Stimulated activated CD4-positive, alpha-beta T cell treated with anti-CD3 and anti-CD28 coated beads, Interleukin-1b, Interleukin-23, amount 100 ng/mL, for 24 hours (primary cell): ENCODE results near the gene ELL.

ENCODE experiments used
- DNase-seq, 4 experiments: peaks; one replicate each; pipeline ENCODE4 v3.0.0-alpha.2; 2020; ENCODE audit warnings: low read depth in 4 of 4, low spot score in 1 of 4

The ELL gene

GRCh38 chr19:18435842-18436670 lies 85.8 kb downstream of the ELL start:
- DNase-seq = no peak

GRCh38 chr19:18435178-18435841 lies 86.6 kb downstream of the ELL start:
- DNase-seq = no peak

DNA sequence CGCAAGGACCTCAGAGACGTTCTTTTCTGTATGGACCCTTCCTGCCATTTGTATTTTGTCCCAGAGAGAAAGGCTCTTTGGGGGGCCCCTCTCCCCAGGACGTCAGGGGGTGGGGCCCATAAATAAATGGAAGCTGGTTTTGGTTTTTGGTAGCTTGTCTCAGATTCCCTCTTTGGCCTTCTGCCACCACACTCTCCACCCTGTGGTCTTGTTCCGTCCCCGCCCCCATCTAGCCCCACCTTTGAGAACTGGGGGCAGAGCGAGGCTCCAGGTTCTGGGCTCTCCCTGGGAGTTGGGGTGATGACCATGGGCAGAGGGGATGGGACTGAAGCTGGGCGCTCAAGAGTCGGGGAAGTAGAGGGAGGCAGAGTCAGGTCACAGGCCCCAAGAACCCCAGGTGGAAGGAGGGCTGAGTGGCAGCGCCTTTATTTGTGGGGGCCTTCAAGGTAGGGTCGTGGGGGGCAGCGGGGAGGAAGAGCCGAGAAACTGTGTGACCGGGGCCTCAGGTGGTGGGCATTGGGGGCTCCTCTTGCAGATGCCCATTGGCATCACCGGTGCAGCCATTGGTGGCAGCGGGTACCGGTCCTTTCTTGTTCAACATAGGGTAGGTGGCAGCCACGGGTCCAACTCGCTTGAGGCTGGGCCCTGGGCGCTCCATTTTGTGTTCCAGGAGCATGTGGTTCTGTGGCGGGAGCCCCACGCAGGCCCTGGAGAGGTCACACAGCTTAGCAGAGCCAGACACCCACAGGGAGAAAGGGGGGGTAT lies 87.3 kb downstream of the ELL start:
- no peak for DNase-seq

- DNase-seq = no peak
These were observed 88.0 kb downstream of the ELL start for GRCh38 chr19:18433735-18434398.

GRCh38 chr19:18433015-18433691 lies 88.7 kb downstream of the ELL start:
- DNase-seq = no peak

GRCh38 chr19:18432275-18433014 lies 89.4 kb downstream of the ELL start:
- no peak for DNase-seq

GRCh38 chr19:18431351-18432197 lies 90.3 kb downstream of the ELL start:
- DNase-seq = no peak

- no peak for DNase-seq
These were observed 91.3 kb downstream of the ELL start for GRCh38 chr19:18430417-18431144.

- DNase-seq = no peak
These were observed 92.0 kb downstream of the ELL start for GRCh38 chr19:18429717-18430416.

DNA sequence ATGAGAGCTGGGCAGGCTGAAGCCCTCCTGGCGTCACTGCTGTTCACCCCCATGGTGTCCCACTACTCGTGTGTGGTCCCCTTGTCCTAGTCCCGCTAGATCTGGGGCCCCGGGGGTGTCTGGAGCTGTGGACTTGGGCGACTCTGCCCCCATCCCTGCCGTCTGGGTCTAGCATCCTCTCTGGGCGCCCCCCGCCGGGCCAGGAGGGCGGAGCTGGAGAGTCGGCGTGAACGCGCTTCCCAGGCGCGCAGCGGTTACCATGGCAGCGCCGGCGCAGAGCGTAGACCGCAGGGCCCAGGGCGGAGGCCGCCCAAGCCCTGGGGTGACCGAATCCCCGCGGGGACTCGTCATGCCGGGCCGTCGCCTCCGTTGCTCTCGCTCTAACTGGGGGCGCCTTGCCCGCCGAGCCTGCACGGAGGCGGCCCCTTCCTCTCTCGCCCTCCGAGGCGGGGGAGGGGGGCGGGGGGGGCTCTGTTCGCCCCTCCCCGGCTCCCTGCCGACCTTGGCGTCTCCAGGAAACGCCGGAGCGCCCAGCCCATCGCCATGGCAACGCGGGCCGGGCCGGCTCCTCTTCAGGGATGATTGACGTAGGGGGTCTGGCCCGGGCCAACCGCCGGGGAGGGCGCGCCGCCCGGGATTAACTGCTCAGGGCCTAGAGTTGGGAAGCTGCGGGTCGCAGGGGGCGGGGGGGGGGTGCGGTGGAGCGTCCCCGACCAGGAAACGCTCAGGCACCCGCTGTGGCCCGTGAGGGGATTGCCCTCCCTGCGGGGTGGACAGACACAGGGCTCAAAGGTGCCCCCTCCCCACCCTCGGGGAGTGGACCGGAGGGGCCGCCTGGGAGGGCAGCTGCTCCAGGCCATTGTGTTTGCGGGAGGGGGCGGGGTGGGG lies 92.8 kb downstream of the ELL start:
- DNase-seq = peak in 2 of 4 experiments; percentile 54 to 65

DNA sequence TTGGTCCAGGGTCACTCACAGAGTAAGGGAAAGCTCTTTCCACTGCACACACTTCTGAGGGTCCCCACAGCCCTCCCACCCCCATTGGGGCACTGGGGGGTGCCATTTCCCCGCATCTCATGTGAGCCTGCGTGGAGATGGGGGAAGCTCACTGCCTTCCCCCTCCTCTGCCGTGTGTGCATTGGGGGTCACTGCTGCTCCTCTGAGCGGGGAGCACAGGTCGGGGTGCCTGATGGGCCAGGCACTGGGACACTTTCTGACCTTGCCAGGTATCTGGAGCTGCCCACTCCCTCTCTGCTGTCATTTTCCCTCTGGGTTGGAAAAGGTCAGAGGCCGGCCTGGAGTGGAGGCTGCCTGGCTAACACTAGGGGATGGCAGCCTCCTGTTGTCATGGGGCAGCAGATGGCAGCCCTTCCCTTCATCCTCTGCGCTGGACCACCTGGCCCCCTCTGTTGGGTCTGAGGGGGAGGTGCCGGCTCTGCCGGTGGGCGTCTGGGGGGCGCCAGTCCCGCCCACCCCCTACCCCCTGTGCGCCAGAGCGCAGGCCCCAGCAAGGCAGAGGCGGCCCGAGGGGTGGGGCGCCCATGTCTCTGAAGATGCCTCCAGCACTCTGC lies 93.6 kb downstream of the ELL start:
- DNase-seq = no peak

DNA sequence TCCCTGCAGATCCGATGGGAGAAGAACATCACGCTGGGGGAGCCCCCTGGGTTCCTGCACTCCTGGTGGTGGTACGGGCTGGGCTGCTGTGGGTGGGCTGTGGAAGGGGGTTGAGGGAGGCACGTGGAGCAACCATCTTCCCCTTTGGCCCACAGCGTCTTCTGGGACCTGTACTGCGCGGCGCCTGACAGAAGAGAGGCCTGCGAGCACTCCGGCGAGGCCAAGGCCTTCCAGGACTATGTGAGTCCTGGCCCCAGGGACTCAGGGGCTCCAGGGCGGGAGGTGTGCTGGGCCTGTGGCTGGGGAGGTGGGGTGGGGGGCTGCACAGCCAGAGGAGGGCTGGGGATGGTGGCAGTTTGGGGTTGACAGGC lies 94.1 kb downstream of the ELL start:
- DNase-seq = no peak

GRCh38 chr19:18427080-18427742 lies 94.7 kb downstream of the ELL start:
- DNase-seq = no peak

DNA sequence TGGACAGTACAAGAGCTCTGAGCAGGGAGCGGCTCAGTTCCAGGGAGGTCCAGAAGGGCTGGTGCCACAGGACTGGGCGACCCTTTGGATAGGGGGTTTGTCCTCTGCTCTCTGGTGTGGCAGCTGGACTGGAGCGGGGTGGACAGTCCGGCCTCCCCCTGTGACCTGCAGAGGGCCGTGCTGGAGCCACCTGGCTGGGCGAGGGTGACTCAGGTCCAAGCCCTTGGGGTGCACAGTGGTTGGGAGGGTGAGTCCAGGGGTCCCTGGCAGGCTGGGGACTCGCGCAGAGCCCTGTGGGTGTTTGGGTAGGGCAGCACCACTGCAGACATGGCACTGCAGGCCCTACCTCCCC lies 95.5 kb downstream of the ELL start:
- no peak for DNase-seq

DNA sequence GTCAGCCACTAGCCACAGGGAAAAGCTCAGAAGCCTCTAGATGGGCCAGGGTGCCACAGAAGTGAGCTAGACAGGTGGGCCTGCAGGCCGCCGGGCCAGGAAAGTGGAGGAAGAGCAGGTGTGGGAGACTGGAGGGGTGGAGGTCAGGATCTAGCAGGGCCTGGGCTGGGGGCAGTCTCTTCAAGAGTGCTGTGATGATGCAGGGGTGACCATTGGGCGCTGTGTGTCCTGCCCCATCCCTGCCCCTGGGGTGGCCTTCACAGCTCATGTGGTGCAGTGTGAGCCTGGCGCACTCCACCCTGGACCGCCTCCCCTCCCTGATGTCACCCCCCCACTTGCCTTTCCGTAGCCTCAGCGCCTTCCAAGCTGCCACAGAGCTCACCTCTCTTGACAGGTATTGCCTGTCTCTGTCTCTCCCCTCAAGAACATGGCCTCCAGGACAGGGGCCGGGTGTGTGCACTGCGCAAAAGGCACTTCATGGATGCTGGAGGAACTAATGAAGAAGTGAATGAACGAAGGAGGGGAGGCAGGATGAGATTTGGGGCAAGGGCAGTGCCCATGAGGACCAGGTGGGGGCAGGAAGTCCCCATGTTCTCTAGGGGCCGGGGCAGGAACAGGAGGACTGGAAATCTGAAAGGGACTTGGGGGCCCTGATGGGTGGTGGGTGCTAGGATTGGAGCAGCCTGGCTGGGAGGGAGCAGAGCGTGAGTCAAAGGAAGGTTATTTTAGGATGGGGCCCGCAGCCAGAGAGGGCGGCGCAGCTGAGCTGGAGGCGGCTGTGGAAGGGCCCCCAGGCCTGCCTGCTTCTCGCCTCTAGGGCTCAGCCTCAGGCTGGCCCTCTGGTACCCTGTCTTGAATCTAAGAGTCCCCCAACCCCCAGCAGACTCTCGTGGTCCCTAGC lies 96.1 kb downstream of the ELL start:
- no peak for DNase-seq
